Activated T-helper 2 cell treated with anti-CD3 and anti-CD28 coated beads, Interferon-gamma antibody, Interleukin-2, Interleukin-4, amounts not matched to agents 10 μg/mL and 5 μg/mL and 100 μg/mL, durations not matched to agents 14 hours and 24 hours and 36 hours (primary cell): ENCODE results near the gene ELF3. TPM values are rescaled to one million over a fixed set of nuclear protein-coding genes. Genes with fewer than 3 reads are reported as not detected.

Source experiments
- DNase-seq: peaks from one replicate; pipeline ENCODE4 v3.0.0; 2021; ENCODE audit warnings: low spot score
- H3K27ac Mint-ChIP-seq: one replicate; pipeline ENCODE4 v1.8.0; 2021; ENCODE audit warnings: mixed read lengths
- H3K27me3 Mint-ChIP-seq: one replicate; pipeline ENCODE4 v1.8.0; 2021; ENCODE audit warnings: low read depth, mixed read lengths
- H3K36me3 Mint-ChIP-seq: one replicate; pipeline ENCODE4 v1.8.0; 2021; ENCODE audit warnings: low read depth, mixed read lengths
- H3K4me1 Mint-ChIP-seq: one replicate; pipeline ENCODE4 v1.8.0; 2021; ENCODE audit warnings: low read depth, mixed read lengths
- H3K4me3 Mint-ChIP-seq: one replicate; pipeline ENCODE4 v1.8.0; 2021; ENCODE audit warnings: low read depth, mild to moderate bottlenecking, moderate library complexity, mixed read lengths
- H3K9me3 Mint-ChIP-seq: one replicate; pipeline ENCODE4 v1.8.0; 2021; ENCODE audit warnings: mixed read lengths
- intact Hi-C: fragments of 100-400 bp; cut with micrococcal nuclease; formaldehyde crosslinking; loops from one replicate; pipeline ENCODE4 v1.15.1; 2023
- total RNA-seq: library from RNA; stranded (reverse); gene quantifications from 2 replicates; pipeline ENCODE4 v1.2.3, GENCODE V29; 2022

The ELF3 gene
- total RNA-seq, 1 donor from 2014 or later, result 0.62 TPM

DNA sequence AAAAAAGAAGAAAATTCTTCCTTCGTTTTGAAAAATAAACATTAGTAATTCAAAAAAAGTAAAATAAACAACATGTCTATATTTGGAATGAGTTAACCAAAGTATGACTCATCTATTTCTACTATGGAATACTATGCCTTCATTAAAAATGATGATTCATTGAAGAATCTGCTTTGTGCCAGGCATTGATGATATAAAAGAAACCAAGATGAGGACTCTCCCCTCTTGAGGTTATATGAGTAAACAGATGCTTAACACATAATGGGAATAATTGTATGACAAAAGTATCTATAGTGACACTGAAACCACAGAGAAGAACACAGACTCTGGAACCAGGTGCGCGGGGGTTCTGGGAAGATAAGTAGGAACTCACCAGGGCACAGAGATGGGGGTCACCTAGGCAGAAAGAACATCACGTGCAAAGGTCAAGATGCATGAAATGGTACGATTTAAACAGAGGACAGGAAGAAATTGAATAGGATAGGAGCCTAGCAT, 18.8 kb downstream of the ELF3 start:
- Mint-ChIP-seq H3K4me3 (no peak overlapping the region), H3K27ac (no peak overlapping the region), H3K27me3 (peaks cover 5% of the 10 kb centered on the region), H3K9me3 (no peaks in the 10 kb centered on the region), H3K4me1 (peaks cover 3% of the 10 kb centered on the region), H3K36me3 (no peaks in the 10 kb centered on the region)
- DNase-seq, result no peak
- intact Hi-C loops, result no loop called here

DNA sequence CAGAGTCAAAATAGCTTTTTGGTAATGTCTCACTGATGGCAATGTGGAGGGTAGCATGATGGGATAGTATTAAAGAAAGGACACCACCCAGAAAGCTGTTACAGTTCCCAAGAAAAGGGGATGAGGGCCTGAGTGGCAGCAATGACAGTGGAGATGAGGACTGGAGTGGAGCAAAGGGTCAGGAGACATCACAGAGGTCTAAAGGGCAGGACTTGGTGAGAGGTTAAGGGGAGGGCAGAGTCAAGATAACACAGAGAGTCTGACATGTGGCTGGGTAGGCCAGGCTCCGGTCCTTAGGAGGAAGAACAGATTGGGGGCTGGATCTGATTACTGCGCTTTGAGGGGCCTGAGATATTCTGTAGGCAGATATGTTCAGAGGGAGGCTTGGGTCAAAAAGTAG, 19.3 kb downstream of the ELF3 start:
- Mint-ChIP-seq H3K4me1 (peaks cover 3% of the 10 kb centered on the region), H3K27ac (no peak overlapping the region), H3K9me3 (no peaks in the 10 kb centered on the region), H3K36me3 (no peaks in the 10 kb centered on the region), H3K4me3 (no peak overlapping the region), H3K27me3 (peaks cover 5% of the 10 kb centered on the region)
- intact Hi-C loops, result no loop called here
- no peak for DNase-seq

DNA sequence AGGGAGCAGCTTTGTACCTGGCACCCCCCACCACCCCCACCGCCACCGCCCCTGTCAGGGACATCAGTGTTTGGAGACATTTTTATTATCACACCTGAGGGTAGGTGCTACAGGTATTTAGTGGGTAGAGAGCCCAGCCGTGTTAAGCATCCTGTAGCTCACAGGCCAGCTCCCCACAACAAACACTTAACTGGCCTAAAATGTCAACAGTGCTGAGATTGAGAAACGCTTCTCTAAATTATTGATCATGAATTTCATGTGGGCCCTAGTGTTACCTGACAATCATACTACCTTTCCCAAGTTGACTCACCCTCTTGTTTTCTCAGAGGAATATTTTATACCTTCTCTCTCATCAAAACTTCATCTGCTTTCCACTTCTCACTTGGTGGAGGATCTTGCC, 21.4 kb downstream of the ELF3 start:
- Mint-ChIP-seq H3K4me3 (no peak overlapping the region), H3K27ac (no peak overlapping the region), H3K4me1 (peaks cover 3% of the 10 kb centered on the region), H3K36me3 (no peaks in the 10 kb centered on the region), H3K9me3 (no peaks in the 10 kb centered on the region), H3K27me3 (peaks cover 3% of the 10 kb centered on the region)
- intact Hi-C loops, result no loop called here
- no peak for DNase-seq

DNA sequence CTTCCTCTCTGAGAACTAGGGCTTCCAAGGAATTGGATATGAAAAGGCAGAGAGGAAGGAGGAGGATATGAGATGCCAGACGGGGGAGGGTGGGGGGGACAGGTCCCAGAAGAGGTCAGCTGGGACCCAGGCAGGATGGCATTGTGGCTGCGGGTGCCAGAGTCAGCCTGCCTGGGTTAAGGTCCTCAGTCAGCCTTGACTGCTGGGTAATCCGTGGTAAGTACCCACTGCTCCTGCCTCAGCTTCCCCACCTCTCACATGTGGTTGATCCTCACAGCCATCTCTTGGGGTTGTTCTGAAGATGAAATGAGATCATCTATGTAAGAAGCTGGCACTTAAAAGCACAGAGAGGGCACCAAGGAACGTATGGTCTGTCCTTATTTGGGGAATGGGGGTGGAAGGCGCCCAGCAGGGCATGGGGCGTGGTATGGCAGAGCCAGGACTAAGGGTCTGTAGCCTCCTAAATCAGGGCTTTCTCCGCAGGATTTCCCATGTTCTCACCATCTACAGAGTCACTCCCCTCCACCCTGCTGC, 23.8 kb downstream of the ELF3 start:
- intact Hi-C loops, result no loop called here
- Mint-ChIP-seq H3K36me3 (no peaks in the 10 kb centered on the region), H3K4me3 (no peak overlapping the region), H3K4me1 (peaks cover 3% of the 10 kb centered on the region), H3K27ac (no peak overlapping the region), H3K9me3 (no peaks in the 10 kb centered on the region), H3K27me3 (peaks cover 3% of the 10 kb centered on the region)
- no peak for DNase-seq

DNA sequence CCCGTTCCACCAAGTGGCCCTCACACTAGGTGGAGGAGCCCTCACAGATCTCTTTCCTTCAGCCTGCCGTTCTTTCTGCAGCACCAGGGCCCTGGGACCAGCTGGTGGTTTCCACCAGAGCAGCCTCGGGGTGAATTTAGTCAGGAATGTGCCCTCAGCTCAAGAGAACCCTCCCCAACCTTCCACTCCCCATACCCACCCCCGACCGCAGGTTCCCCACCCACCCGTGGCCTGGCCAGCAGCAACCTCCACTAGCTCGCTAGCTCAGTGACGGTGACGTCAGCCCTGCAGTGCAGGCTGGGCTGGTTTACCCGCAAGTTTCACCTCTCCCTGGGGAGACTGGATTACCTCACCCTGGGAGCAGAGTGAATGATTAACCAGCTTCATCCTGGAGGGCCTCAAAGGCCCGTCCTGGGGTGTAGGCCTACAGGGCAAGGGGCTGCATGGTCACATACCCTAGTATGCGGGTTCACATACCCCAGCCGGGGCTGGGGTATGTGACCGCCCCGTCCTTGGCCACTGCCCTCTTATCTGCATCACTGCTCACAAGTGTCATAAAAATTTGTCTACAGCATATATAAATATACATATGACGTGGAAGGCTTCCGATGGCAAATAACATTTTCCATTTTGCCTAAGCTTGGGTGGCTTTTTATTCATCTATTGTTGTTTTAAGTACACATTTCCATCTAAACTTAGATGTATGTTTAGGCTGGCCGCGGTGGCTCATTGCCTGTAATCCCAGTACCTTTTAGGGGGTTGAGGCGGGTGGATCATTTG, 24.5 kb downstream of the ELF3 start:
- Mint-ChIP-seq H3K36me3 (no peaks in the 10 kb centered on the region), H3K4me1 (no peaks in the 10 kb centered on the region), H3K4me3 (no peak overlapping the region), H3K9me3 (no peaks in the 10 kb centered on the region), H3K27ac (no peak overlapping the region), H3K27me3 (peaks cover 3% of the 10 kb centered on the region)
- DNase-seq, result no peak
- intact Hi-C loops, result no loop called here

DNA sequence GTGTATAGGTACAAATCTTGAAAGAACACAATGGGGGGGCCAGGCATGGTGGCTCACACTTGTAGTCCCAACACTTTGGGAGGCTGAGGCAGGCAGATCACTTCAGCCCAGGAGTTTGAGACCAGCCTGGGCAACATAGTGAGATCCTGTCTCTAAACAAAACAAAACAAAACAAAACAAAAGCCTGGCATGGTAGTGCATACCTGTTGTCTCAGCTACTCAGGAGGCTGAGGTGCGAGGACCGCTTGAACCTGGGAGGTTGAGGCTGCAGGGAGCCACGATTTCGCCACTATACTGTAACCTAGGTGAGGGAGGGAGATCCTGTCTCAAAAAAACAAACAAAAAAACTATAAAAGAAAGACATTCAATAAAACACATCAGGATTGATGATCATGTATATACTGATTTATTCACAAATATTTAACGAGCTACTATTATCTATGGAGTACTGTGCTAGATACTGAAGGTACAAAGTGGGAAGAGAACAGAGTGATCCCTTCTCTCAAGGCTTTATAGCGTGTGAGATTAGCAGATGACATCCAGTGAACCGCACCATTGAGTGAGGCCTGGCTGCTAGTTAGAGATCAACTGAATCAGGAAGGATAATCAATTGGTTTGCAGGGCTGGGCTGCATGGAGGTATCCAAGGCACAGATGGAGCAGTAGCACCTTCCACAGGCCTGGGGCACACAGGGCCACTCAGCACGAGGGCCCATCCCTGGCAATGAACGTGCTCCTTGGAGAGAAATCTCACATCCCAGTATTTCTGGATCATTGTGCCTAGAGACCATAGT, 26.4 kb downstream of the ELF3 start:
- Mint-ChIP-seq H3K27me3 (peaks cover 3% of the 10 kb centered on the region), H3K4me3 (no peak overlapping the region), H3K27ac (no peak overlapping the region), H3K4me1 (no peaks in the 10 kb centered on the region), H3K9me3 (no peaks in the 10 kb centered on the region), H3K36me3 (no peaks in the 10 kb centered on the region)
- DNase-seq, result no peak
- intact Hi-C loops, result no loop called here

DNA sequence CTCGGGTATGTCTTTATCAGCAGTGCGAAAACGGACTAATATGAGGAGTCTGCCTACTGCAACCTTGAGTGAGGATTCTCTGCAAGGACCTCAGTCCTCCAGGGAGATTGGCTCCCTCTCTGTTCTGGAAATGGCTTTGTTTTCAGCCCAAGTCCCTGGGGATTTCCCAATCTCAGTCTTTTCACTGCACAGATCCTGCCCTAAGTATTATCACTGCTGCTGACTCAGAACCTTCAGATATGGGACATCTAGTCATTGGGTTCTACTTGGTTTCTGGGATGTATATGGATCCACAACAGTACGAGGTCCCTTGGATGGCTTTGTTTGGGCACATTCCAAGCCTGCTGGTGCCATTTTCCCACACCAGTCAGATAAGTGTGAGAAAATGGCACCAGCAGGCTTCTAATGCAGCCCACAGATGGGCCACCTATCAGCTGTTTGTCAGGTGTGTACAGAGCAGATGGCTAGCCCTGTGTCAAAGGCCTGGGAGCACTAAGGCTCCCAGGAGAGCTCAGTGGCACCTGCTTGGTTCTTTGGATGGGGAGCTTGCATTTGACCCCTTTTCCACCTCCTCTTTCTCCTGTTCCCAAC, 27.4 kb downstream of the ELF3 start:
- no peaks in the 10 kb centered on the region for H3K9me3 Mint-ChIP-seq
- H3K4me1 Mint-ChIP-seq, result no peaks in the 10 kb centered on the region
- H3K27ac Mint-ChIP-seq, result no peak overlapping the region
- intact Hi-C loops, result no loop called here
- H3K36me3 Mint-ChIP-seq, result no peaks in the 10 kb centered on the region
- H3K27me3 Mint-ChIP-seq, result peaks cover 3% of the 10 kb centered on the region
- H3K4me3 Mint-ChIP-seq, result no peak overlapping the region
- DNase-seq, result no peak

DNA sequence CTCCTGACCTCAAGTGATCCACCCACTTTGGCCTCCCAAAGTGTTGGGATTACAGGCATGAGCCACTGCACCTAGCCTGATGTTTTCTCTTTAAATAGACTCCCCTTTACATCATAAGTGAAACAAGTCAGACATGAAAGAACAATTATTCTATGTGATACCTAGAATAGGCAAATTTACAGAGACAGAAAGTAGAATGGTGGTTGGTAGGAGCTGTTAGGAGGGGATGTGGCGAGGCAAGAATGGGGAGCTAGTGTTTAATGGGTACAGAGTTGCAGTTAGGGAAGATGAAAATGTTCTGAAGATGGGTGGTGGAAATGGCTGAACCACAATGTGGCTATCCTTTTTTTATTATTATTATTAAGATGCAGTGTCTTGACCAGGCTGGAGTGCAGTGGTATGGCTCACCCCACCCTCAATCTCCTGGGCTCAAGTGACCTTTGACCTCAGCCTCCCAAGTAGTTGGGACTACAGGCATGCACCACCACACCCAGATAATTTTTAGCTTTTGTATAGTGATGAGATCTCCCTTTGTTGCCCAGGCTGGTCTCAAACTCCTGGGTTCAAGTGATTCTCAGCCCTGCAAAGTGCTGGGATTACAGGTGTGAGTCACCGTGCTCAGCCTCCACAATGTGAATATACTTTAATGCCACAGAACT, 28.4 kb downstream of the ELF3 start:
- no peak overlapping the region for H3K27ac Mint-ChIP-seq
- intact Hi-C loops, result no loop called here

DNA sequence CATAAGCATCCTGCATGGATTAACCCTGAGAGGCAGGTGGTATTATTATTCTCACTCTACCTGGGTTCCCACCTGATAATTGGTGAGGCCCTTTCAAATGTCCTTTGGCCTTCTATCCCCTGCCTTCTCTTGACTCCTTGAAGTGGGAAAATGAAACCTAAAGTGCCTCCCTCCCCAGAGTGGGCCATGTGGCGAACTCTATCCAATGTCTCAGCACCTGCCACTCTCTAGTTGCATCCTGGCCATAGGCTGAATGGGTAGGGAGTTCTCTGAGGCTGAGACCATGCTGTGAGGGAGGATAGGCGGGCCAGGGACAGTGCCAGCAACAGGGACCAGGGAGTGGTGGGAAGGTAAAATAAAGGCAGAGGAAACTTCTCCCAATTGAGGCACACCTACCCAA, 35.3 kb downstream of the ELF3 start:
- no peak for DNase-seq

More for the DNA sequence above, 28.4 kb downstream of the ELF3 start:
- Mint-ChIP-seq H3K4me3 (no peak overlapping the region), H3K27me3 (peaks cover 1% of the 10 kb centered on the region), H3K36me3 (no peaks in the 10 kb centered on the region), H3K9me3 (no peaks in the 10 kb centered on the region), H3K4me1 (no peaks in the 10 kb centered on the region)
- no peak for DNase-seq

DNA sequence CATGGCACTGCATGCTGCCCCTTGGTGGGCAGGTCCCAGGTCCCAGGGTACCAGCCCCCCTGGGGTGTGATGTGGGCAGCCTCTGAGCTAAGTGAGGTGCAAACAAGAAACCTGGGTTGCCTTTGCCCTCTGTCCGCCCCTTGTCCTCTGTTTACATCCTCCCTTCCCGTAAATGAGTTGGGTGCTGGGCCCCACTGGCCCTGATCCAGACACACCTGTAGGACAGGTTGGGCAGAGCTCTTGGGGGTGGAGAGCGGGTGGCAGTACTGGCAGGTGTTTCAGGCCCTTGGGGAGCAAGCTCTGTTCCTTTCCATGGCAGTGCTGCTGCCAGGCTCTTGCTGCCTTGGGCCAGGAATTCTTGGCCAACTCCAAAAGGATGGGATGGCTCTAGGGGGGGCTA, 35.8 kb downstream of the ELF3 start:
- Mint-ChIP-seq H3K9me3 (no peaks in the 10 kb centered on the region), H3K4me1 (no peaks in the 10 kb centered on the region), H3K4me3 (no peak overlapping the region), H3K27me3 (peaks cover 5% of the 10 kb centered on the region), H3K27ac (no peak overlapping the region), H3K36me3 (no peaks in the 10 kb centered on the region)
- no peak for DNase-seq
- intact Hi-C loops, result no loop called here

More for the DNA sequence above, 35.3 kb downstream of the ELF3 start:
- intact Hi-C loops, result no loop called here
- Mint-ChIP-seq H3K9me3 (no peaks in the 10 kb centered on the region), H3K36me3 (no peaks in the 10 kb centered on the region), H3K27ac (no peak overlapping the region), H3K27me3 (peaks cover 5% of the 10 kb centered on the region), H3K4me1 (no peaks in the 10 kb centered on the region), H3K4me3 (no peak overlapping the region)

DNA sequence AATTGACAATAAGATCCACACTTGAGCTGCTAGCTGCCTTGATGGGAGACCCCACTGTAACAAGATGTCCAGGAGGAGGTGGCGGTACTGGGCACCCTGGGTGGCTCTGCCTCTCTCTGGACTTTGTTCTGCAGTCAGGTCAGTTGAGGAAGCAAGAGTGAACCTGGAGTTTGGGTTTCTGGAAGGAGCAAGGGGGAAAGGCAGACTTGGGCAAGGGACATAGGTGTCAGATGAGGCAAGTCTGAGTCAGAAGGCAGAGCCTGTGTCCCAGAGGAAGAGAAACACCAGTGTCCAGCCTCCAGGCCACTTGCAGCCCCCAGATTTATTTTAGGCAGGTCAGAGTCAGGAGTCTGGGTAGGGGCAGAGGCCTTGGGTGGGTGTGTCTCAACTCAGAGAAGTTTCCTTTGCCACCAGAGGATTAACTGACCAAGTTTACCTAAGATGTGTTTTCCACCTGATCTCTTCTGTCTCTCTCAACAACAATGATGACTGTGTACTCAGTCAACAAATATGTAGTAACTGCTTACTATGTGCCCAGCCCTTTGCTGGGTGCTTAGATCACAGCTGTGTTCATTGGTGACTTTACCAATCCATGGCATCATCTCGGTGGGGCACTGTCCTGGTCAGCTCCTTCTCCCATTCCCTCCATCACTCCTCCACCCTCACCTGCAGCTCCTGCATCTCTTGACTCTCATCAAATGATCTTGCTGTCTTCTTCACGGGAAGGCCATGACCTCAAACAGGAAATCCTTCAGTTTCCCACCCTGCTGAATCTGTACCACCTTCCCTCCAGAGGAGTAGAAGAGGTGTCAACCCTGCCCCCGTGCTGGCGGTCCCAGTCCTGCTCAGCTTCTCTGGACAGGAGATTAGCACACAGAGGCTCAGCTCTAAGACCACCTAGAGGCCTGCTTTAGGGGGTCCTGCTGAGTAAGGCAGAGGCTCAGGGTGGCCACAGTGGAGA, 36.6 kb downstream of the ELF3 start:
- intact Hi-C loops, result no loop called here
- H3K4me3 Mint-ChIP-seq, result no peak overlapping the region
- no peaks in the 10 kb centered on the region for H3K36me3 Mint-ChIP-seq
- DNase-seq, result no peak
- no peak overlapping the region for H3K27ac Mint-ChIP-seq
- no peaks in the 10 kb centered on the region for H3K4me1 Mint-ChIP-seq
- H3K27me3 Mint-ChIP-seq, result peaks cover 5% of the 10 kb centered on the region
- H3K9me3 Mint-ChIP-seq, result no peaks in the 10 kb centered on the region

DNA sequence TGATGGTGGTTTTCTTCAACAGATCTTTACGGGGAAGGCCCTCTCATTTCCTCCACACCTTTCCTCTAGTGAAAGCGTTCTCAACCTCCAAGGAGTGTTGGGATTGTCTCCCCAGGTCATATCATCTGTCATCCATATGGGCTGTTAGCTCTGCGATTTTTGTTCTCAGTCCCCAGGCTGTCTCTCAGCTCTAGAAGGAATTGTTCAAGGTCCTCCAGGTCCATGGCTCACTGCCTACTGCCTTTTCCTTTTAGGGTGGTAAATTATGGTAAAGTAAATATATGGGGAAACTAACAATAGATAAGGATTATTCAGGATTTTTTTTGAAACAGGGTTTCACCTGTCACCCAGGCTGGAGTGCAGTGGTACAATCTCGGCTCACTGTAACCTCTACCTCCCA, 37.6 kb downstream of the ELF3 start:
- Mint-ChIP-seq H3K27me3 (peaks cover 5% of the 10 kb centered on the region), H3K36me3 (no peaks in the 10 kb centered on the region), H3K27ac (no peak overlapping the region), H3K4me1 (no peaks in the 10 kb centered on the region), H3K9me3 (no peaks in the 10 kb centered on the region), H3K4me3 (no peak overlapping the region)
- no peak for DNase-seq
- intact Hi-C loops, result no loop called here
